ENCODE results near the gene CNTNAP2. TPM values are rescaled to one million over a fixed set of nuclear protein-coding genes. Genes with fewer than 3 reads are reported as not detected.

The CNTNAP2 gene
- total RNA-seq, 1 donor from 2014 or later, result 0.59 TPM

- no peaks in the 10 kb centered on the region for H3K4me1 ChIP-seq
- H3K36me3 ChIP-seq, result no peaks in the 10 kb centered on the region
- no peaks in the 10 kb centered on the region for H3K9me3 ChIP-seq
- no peak overlapping the region for H3K27ac ChIP-seq
- H3K27me3 ChIP-seq (ENCODE audit: low read depth), result no peaks in the 10 kb centered on the region
- intact Hi-C loops (cut with DNase I), result no loop called here
- ATAC-seq, result no peak
- DNase-seq, result no peak
- no peak for TF ChIP-seq CTCF (IDR thresholded peaks at IDR 0.05)
- no peak overlapping the region for H3K4me3 ChIP-seq
These were observed 1381.5 kb downstream of the CNTNAP2 start for GRCh38 chr7:147498081-147498480.

GRCh38 chr7:147509035-147509501 is 1392.5 kb downstream of the CNTNAP2 start:
- no peaks in the 10 kb centered on the region for H3K4me1 ChIP-seq

GRCh38 chr7:147509541-147510200 is 1393.1 kb downstream of the CNTNAP2 start:
- H3K27ac ChIP-seq, result no peak overlapping the region
- ATAC-seq (no peak), DNase-seq (no peak)
- H3K27me3 ChIP-seq (ENCODE audit: low read depth), result no peaks in the 10 kb centered on the region
- intact Hi-C loops (cut with DNase I), result no loop called here
- H3K9me3 ChIP-seq, result no peaks in the 10 kb centered on the region
- TF ChIP-seq CTCF (IDR thresholded peaks at IDR 0.05), result no peak
- no peaks in the 10 kb centered on the region for H3K36me3 ChIP-seq
- no peaks in the 10 kb centered on the region for H3K4me1 ChIP-seq
- H3K4me3 ChIP-seq, result no peak overlapping the region

More at GRCh38 chr7:147509035-147509501, 1392.5 kb downstream of the CNTNAP2 start:
- ATAC-seq (no peak), DNase-seq (no peak)
- H3K27me3 ChIP-seq (ENCODE audit: low read depth), result no peaks in the 10 kb centered on the region
- H3K36me3 ChIP-seq, result no peaks in the 10 kb centered on the region
- no peak for TF ChIP-seq CTCF (IDR thresholded peaks at IDR 0.05)
- H3K27ac ChIP-seq, result no peak overlapping the region
- intact Hi-C loops (cut with DNase I), result no loop called here
- H3K4me3 ChIP-seq, result no peak overlapping the region
- H3K9me3 ChIP-seq, result no peaks in the 10 kb centered on the region

GRCh38 chr7:147510201-147510542 is 1393.6 kb downstream of the CNTNAP2 start:
- Histone ChIP-seq H3K4me1 (no peaks in the 10 kb centered on the region), H3K36me3 (no peaks in the 10 kb centered on the region), H3K27ac (no peak overlapping the region), H3K9me3 (no peaks in the 10 kb centered on the region), H3K27me3 (ENCODE audit: low read depth) (no peaks in the 10 kb centered on the region), H3K4me3 (no peak overlapping the region)
- TF ChIP-seq CTCF (IDR thresholded peaks at IDR 0.05), result no peak
- no peak for DNase-seq
- no peak for ATAC-seq
- intact Hi-C loops (cut with DNase I), result no loop called here

GRCh38 chr7:147510923-147511322 is 1394.3 kb downstream of the CNTNAP2 start:
- Histone ChIP-seq H3K36me3 (no peaks in the 10 kb centered on the region), H3K27me3 (ENCODE audit: low read depth) (no peaks in the 10 kb centered on the region), H3K27ac (no peak overlapping the region), H3K4me3 (no peak overlapping the region), H3K9me3 (no peaks in the 10 kb centered on the region), H3K4me1 (no peaks in the 10 kb centered on the region)
- ATAC-seq (no peak), DNase-seq (no peak)
- intact Hi-C loops (cut with DNase I), result no loop called here
- TF ChIP-seq CTCF (IDR thresholded peaks at IDR 0.05), result no peak

Measured in lower lobe of right lung (tissue), 2 donors.